GM12874 (cell line): Measurements from ENCODE around the gene OR5L2.

Experiments
- CTCF ChIP-seq: IDR thresholded peaks from 2 replicates; pipeline ENCODE4 v1.5.1; 2011; ENCODE audit warnings: low read depth, mild to moderate bottlenecking, control low read depth, low read length, moderate library complexity; ENCODE audit not compliant: insufficient read depth

The OR5L2 gene

GRCh38 chr11:55838452-55838851, 11.4 kb downstream of the OR5L2 start, which contains the start of gene OR5D16:
OR5D16 (plus strand) TSS chr11:55838752; CDS start chr11:55838752, 0 bp downstream.
- no peak for TF ChIP-seq CTCF

GRCh38 chr11:55847453-55847852, 20.4 kb downstream of the OR5L2 start:
- TF ChIP-seq CTCF: no peak

GRCh38 chr11:55849037-55849436, 22.0 kb downstream of the OR5L2 start:
- no peak for TF ChIP-seq CTCF

- no peak for TF ChIP-seq CTCF
These were observed 25.1 kb downstream of the OR5L2 start for GRCh38 chr11:55852141-55852540.

GRCh38 chr11:55854704-55855103, 27.7 kb downstream of the OR5L2 start:
- no peak for TF ChIP-seq CTCF
